HTR-8/SVneo (cell line): ENCODE results near the gene ARRDC2.
"Not testable (repeated sequence)": the region's sequence is repeated elsewhere in the genome, so short reads cannot be mapped to it uniquely, and the experiment has no call there.

Source experiments
- DNase-seq: peaks from one replicate; pipeline ENCODE4 v3.0.0; 2011; ENCODE audit warnings: low spot score, mixed read lengths; ENCODE audit not compliant: insufficient read length
- FAIRE-seq: peaks from 2 replicates; lab custom pipeline; 2011; peaks lifted over from hg19 to GRCh38; lab: Jason Lieb, UNC

Gene ARRDC2

DNA sequence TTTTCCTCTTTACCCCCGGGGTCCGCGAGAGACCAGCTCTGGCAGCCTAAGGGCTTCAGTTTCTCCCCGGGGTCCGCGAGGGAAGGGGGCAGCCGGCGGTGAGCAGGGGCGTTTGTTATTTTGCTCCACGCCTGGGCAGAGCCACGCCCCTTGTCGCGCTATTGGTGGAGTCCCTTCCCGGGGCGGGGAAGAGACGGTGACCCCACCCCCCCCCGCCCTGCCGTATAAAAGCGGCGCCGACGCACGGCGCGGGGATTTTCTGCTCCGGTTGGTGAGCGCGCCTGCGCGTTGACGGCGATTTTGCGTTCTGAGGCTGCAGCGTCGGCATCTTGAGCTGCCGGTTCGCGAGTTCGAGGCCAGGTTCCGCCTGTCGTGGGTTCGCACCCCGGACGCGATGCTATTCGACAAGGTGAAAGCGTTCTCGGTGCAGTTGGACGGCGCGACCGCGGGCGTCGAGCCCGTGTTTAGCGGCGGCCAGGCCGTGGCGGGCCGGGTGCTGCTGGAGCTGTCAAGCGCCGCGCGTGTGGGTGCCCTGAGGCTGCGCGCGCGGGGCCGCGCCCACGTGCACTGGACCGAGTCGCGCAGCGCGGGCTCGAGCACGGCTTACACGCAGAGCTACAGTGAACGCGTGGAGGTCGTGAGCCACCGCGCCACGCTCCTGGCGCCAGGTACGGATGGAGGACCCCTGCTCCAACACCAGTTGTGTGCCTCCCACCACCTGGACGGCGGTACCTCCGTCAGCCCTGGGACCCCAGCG, at the start of gene ARRDC2:
Gene ARRDC2 (plus strand): TSS at position 254 of the 757 bp plus-strand sequence. CDS start 141 bp downstream, at position 395.
- DNase-seq: peak; percentile 97
- peak; percentile 93 for FAIRE-seq

DNA sequence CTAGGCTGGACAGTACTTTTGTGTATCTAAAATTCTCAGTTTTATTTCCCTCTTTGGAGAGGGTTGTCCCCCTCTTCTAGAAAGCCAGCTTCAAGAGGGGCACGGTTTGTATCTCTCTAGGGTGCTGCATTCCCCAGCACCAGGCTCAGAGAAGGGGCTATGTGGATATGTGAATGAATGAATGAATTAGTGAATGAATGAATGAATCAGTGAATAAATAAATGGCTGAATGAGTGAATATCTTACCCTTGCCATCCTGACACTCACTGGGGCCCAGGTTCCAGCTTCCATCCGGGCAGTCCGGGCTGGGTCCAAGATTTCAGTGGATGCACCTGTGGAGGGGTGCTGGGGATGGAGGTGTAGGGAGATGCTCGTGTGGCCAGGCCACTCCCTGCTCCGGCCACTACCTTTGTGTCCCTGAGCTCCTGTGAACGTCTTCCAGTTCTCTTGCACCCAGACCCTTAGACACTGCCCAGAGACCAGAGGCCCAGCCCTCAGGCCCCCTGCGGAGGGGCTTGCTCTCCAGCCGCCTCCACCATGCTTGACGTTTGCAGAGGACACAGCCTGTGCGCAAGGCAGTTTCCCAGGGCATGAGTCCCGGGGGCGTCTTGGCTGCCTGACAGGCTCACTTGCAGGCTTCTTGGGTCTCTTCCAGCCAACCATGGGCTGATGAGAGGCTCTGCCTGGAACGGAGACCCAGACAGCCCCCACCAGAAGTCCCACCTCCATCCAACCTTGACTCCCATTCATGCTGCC, 43.9 kb upstream of the ARRDC2 start:
- DNase-seq: no peak
- FAIRE-seq: no peak

DNA sequence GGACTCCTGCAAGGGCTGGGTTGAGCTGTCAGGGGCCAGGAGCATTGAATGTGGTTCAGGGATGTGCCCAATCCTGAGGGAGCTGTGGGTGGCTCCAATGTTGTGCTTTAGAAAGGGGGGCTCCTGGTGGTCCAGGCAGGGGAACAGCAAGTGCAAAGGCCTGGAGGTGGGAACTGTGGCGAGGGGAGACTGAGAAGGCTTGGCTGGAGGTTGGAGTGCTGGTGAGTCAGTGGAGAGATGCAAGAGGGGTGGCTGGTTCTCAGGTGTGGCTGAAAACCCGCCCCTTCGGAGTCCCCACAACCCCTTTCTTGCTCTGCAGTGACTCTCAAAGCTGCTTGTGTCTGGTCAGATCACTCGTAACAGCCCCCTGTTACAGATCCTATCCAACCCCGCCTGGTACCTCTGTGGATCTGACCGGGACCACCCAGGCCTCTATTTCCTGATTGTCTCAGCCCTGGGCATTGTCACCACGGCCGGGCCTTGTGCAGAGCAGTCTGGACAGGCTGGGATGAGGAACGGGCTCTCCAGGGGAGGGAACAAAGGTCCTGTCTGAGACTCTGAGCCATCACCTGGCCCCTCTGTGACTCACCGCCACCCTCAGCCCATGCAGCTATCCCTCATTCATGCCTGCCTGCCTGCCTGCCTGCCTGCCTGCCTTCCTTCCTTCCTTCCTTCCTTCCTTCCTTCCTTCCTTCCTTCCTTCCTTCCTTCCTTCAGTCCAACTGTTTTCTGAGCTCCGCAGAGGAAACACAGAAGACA, 42.4 kb upstream of the ARRDC2 start:
- FAIRE-seq (no peak), DNase-seq (no peak)

DNA sequence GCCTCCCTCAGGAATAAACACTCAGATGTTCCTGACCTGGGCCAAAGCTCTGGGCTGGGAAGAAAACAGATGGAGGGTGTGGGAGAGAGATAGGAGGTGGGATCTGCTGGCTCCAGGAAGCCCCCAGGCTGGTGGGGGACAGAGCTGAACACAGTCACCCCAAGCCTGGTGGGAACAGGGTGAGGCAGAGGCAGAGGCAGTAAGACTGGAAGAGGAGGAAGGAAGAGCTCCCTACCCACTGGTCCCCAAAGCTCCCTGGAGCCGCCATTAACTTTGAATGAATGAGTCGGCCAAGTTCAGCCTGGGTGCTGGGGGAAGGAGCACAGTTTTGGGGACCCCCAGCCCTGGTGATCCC, 41.9 kb upstream of the ARRDC2 start:
- DNase-seq: no peak
- FAIRE-seq: no peak

DNA sequence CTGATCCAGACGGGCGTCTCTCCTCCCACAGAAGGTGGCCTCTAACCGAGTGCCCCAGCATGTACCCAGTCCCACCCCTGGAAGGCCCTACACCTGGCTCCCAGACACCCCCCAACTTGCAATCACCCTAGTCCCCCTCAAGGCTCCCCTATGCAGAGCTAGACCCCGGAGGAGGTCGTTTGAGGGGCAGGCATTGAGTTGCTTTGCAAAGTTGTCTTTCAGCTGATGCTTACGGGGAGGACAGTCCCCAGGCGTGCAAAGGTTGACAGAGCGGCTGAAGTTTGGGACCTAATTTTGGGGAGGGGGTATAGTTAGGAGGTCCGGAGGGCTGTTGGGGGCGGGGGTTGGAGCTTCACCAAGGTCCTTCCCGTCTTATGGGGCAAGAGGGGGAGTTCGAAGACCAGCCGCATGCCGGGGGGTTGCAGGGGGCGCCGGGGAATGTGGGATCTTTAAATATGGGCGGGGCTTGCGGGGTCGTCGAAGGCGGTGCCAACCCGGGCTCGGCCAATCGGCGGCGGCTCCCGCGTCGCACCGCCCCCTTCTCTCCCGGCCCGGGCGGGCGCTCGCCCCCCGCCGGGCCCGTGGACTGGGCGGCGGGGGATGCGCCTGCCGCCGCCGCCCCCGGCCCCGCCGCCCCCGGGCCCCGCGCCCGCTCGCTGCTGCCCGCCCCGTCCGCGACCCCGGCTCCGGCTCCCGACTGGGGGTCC, 41.3 kb upstream of the ARRDC2 start, which contains the start of gene KCNN1:
Gene KCNN1 (plus strand): TSS at position 558 of the 707 bp plus-strand sequence. CDS start 6,782 bp downstream, outside the sequence.
- peak; percentile 72 for DNase-seq

DNA sequence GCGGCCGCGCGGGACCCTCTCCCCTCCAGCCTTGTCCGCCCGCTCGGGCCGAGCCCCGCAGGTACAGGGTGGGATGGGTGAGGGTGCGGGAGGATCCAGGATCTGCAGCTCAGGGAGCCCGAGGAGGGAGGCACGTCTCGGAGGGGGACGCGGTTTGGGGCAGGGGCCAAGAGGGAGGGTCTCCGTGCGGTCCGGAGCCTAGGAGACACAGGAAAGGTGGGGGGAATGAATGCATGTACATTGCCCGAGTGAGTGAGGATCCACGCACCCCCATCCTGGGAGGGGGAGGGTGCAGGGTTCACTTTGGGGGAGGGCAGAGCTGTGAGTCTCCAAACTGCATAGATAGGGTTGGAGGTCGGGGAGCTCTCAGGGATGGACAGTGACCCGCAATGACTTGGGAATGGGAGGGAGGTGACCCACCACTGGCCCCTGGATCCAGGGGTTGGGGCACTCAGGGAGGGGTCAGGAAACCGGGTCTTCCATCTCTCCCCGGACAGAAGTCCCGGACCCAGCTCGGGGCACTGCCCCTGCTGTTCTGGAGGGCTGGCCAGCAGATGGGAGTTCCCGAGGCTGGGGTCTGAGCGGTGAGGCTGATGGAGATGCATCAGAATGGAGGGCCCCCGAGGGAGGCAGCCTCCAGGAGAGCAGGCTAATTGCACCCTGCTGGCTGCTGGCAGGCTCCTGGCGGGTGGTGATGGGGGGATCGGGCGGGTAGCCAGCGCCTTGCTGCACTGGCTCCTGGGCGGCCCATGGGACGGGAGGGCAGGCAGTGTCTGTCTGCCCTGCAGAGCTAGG, 40.5 kb upstream of the ARRDC2 start:
- FAIRE-seq (no peak), DNase-seq (no peak)

More for the DNA sequence above, 41.3 kb upstream of the ARRDC2 start, which contains the start of gene KCNN1:
- FAIRE-seq: no peak

DNA sequence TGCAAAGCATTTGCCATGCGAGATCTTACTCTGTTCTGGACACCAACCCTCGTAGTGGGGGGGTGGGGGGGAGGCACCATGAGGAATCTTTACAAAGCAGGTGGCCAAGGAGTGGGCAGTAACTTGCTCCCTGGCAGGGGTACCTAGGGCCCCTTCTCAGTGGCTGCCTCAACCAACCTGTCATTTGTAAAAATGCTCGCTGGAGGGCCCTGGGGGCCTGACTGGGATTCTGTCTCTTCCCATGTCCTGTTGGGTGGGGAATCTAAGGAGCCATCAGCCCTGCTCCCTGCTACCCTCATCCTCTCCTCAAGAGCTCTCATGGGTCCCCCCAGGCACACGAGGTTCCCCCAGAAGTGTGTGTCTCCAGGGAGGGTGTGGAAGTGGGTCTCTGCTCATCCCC, 39.6 kb upstream of the ARRDC2 start:
- DNase-seq (no peak), FAIRE-seq (no peak)

DNA sequence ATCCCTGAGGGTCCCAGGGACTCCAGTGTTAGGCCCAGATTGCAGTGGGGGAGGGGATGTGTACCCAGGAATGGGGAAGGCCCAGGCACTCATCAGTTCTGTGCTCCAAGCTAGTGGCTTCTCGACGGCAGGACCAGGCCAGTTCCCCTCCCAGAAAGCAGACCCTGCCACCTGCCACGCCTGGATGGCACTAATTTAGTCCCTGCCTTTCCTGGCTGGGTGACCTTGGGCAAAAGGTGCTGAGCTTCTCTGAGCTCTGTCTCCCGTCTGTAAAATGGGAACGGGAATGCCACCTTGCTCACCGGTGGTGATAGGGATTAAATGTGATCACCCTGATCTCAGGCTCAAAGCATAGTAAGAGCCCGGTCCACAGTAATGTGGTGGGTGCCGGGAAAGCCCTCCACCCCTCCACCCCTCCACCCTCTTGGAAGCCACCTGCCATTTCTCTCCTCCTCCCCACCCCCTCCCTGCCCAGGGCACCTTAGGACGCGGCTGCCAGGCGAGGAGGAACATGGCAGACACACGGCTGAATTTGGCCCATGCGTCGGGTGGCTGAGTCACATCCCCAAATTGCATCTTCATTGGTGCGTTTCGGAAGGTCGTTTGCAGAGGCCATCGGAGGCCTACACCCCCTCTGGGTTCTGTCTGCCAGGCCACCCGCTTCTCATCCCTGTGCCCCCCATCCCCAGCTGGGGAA, 38.7 kb upstream of the ARRDC2 start:
- FAIRE-seq (no peak), DNase-seq (no peak)

DNA sequence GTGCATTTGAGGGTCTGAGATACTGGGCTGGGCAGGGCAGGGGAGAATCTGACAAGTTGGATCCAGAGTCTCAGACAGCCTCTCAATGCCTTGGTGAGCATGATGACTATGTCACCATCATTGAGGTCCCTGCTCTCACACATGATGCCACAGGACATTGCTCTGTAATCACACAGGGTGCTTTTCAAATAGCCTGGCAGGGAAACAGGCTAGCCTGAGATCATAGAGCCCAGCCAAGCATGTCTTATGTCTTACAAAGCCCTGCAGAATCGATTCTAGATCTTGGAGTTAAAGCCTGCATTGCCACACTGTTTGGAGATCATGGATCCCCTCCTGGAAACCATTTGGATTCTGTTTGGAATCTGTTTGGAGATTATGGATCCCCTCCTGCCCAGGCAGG, 35.7 kb upstream of the ARRDC2 start:
- DNase-seq: no peak
- FAIRE-seq: no peak

DNA sequence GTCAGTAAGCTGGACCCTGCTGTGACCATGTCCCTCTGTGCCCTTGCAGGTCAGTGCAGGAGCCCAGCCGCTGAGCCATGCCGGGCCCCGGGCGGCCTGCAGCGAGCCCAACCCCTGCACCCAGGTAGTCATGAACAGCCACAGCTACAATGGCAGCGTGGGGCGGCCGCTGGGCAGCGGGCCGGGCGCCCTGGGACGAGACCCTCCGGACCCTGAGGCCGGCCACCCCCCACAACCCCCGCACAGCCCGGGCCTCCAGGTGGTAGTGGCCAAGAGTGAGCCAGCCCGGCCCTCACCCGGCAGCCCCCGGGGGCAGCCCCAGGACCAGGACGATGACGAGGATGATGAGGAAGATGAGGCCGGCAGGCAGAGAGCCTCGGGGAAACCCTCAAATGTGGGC, 34.2 kb upstream of the ARRDC2 start:
- no peak for FAIRE-seq
- no peak for DNase-seq

DNA sequence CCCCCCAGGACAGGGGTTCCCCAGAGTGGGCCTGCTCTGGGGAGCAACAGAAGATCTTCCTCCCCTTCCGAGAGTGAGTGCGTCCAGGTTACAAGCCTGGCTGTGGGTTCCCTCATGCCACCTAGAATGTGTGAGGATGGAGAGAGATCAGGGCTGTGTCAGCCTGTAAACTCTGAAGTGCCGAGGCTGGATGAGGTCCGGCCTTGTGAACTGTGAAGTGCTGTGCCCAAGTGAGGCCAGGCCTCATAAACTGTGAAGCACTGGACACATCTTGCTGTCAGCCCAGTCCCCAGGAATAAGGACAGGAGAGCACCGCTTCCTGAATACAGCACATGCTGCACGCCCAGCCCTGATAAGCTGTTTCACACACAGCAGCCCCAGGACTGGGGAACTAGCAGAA, 33.4 kb upstream of the ARRDC2 start:
- no peak for FAIRE-seq
- no peak for DNase-seq

DNA sequence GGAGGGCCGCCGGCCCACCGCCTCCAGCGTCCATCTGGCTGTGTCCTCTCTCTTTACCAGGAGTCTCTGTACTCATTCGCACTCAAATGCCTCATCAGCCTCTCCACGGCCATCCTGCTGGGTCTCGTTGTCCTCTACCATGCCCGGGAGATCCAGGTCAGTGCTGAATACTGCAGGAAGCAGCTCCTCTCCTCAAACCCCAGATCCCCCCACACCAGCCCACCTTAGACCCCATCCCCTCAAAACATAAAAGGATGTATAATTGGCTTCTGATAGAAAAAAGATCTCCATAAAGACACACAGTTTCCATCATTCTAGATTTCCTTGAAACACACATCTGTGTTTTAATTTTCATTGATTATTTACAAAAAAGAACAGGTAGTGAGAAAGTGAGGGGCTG, 32.9 kb upstream of the ARRDC2 start:
- DNase-seq (no peak), FAIRE-seq (no peak)

DNA sequence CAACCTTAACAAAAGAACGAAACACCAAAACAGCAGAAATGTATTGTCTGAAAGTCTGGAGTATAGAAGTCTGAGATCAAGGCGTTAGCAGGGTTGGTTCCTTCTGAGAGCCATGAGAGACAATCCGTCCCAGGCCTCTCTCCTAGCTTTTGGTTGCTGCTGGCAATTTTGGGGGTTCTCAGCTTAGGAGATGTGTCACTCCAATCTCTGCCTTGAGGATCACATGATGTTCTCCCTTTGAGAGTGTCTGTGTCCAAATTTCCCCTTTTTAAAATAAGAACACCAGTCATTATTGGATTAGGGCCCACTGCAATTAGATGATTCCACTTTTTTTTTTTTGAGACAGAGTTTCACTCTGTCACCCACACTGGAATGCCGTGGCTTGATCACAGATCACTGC, 30.9 kb upstream of the ARRDC2 start:
- DNase-seq (no peak), FAIRE-seq (no peak)

DNA sequence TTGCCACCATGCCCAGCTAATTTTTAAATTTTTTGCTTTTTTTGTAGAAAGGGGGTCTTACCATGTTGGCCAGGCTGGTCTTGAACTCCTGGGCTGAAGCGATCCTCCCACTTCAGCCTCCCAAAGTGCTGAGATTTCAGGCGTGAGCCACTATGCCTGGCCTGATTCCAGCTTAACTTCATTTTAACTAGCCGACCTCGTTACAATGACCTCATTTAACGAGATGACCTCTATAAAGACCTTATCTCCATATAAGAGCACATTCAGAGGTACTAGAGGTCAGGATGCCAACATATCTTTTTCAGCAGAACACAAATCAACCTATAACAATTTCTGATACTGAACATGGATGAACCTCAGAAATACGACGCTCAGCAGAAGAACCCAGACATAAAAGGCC, 30.5 kb upstream of the ARRDC2 start:
- DNase-seq (no peak), FAIRE-seq (no peak)

DNA sequence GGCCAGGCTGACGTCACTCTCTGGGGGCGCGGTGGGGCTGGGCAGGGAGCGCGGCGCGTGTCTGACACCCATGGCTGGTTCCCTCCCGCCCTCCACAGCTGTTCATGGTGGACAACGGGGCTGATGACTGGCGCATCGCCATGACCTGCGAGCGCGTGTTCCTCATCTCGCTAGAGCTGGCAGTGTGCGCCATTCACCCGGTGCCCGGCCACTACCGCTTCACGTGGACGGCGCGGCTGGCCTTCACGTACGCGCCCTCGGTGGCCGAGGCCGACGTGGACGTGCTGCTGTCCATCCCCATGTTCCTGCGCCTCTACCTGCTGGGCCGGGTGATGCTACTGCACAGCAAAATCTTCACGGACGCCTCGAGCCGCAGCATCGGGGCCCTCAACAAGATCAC, 26.4 kb upstream of the ARRDC2 start:
- DNase-seq: no peak
- no peak for FAIRE-seq

DNA sequence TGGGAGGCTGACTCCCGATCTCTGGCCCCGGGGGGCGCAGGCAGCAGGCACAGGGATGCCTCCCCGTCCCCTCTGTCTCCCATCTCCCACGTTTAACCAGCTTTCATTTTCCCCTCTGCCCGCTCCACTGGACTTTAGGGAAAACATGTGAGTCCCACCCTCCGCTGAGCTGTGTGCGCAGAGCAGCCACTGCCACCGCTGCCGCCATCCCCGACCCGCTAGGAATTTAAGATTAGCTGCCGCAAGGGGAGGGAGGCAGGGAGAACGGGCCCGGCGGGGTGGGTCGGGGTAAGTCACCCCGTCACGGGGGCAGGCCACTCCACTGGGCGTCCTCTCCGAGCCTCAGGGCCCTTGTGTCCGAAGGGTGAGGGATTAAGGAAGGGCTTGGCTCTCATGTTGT, 25.5 kb upstream of the ARRDC2 start:
- FAIRE-seq (no peak), DNase-seq (no peak)

DNA sequence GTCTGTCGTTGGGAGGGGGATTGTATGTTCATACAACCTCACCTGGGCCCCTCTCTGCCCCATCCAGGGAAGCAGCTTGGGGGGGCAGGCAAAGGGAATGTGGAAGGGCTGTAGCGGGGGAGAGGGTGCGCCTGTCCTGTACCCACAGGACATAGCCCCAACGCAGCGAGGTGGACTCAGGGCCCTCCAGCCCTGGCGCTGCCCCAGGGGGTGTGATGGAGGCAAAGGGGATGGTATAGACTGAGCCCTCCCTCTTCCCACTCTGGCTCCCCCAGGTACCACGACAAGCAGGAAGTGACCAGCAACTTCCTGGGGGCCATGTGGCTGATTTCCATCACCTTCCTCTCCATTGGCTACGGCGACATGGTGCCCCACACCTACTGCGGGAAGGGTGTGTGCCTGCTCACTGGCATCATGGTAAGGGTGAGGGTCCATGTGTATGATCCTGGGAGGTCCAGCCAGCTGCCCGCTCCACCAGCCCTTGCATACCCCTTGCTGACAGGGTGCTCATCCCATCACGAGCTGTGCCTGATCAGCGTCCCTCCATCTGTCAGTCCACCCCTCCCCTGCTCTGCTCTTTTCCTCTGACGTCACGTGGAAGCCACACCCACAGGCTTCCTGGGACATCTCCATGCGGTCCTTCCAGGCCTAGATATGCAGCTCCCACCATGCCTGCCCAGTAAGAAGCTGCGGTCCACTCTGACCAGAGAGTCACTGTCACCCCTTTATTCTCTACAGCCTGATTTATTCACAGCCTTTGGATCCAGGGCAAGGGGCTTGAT, 22.7 kb upstream of the ARRDC2 start:
- DNase-seq (no peak), FAIRE-seq (peak; percentile 20)

DNA sequence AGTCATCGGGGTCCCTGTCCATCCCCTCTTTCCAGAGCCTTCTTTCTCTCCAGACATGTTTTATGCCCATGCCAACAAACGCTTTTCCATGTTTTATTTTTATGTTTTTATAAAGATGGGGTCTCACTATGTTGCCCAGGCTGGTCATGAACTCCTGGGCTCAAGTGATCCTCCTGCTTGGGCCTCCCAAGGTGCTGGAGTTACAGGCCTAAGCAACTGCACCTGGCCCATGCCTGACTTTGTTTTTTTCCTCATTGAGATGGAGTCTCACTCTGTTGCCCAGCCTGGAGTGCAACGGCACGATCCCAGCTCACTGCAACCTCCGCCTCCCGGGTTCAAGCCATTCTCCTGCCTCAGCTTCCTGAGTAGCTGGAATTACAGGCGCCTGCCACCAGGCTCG, 21.4 kb upstream of the ARRDC2 start:
- not testable (repeated sequence) for FAIRE-seq, DNase-seq
